Measurements from ENCODE around the gene ATP2C2.
A peak's percentile ranks its signal among the peaks of the same experiment; 100 is the strongest.

ATP2C2 gene

DNA sequence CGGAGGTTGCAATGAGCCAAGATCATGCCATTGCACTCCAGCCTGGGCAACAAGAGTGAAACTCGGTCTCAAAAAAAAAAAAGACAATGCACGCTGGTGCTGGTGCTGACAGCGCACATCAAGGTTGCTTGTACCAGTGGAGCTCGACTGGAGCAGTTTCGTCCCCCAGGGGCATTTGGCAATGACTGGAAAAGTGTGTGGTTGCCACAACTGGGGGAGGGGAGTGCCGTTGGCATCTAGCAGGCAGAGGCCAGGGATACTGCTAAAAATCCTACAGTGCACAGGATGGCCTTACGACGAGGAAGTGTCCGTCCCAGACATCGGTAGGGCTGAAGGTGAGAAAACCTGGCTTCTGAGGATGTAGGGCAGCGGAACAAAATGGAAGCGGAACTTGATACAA, 133.7 kb downstream of the ATP2C2 start:
- no peak overlapping the region for H2AFZ ChIP-seq (ENCODE audit: low read length)
- H3F3A ChIP-seq (ENCODE audit: low read depth): no peaks in the 10 kb centered on the region
- no peaks in the 10 kb centered on the region for H3K9me3 ChIP-seq (ENCODE audit: insufficient read depth, low read depth, low read length)
- no peak overlapping the region for H3K9ac ChIP-seq (ENCODE audit: low read depth, low read length, poor library complexity, severe bottlenecking)
- peaks cover 17% of the 10 kb centered on the region for H3K4me1 ChIP-seq (ENCODE audit: insufficient read depth, low read length, poor library complexity, severe bottlenecking)
- no peaks in the 10 kb centered on the region for H3K79me2 ChIP-seq (ENCODE audit: insufficient read depth, low read length)
- TF ChIP-seq CTCF (conservative IDR thresholded peaks at IDR 0.05; ENCODE audit: low read length) (no peak), EZH2phosphoT487 (IDR thresholded peaks at IDR 0.05; ENCODE audit: borderline replicate concordance) (no peak)
- no peaks in the 10 kb centered on the region for H4K20me1 ChIP-seq (ENCODE audit: insufficient read depth, low read length, poor library complexity, severe bottlenecking)
- no peaks in the 10 kb centered on the region for H3K27me3 ChIP-seq (ENCODE audit: insufficient read depth, low read length, poor library complexity, severe bottlenecking)
- H3K4me3 ChIP-seq (ENCODE audit: low read length, poor library complexity, severe bottlenecking): no peak overlapping the region
- H3K9me2 ChIP-seq (replicated peaks; ENCODE audit: low read depth, low read length): no peaks in the 10 kb centered on the region
- no peaks in the 10 kb centered on the region for H3K36me3 ChIP-seq (ENCODE audit: insufficient read depth, low read length)
- H3K4me2 ChIP-seq (ENCODE audit: low read depth, low read length, poor library complexity, severe bottlenecking): no peak overlapping the region

DNA sequence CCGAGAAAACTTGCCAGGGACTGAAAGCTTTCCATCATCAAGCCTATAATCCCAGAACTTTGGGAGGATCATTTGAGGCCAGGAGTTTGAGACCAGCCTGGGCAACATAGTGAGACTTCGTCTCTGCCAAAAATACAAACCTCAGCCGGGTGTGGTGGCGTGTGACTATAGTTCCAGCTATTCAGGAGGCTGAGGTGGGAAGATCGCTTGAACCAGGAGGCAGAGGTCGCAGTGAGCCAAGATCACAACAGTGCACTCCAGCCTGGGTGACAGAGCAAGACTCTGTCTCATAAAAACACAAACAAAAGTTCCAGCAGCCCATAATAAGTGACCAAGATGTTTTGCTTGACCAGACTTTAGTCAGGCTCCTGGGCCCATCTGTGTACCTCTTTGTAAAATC, 134.2 kb downstream of the ATP2C2 start:
- Histone ChIP-seq H3F3A (ENCODE audit: low read depth) (no peaks in the 10 kb centered on the region), H3K9me2 (replicated peaks; ENCODE audit: low read depth, low read length) (no peaks in the 10 kb centered on the region), H4K20me1 (ENCODE audit: insufficient read depth, low read length, poor library complexity, severe bottlenecking) (no peaks in the 10 kb centered on the region), H3K4me2 (ENCODE audit: low read depth, low read length, poor library complexity, severe bottlenecking) (no peak overlapping the region), H3K79me2 (ENCODE audit: insufficient read depth, low read length) (no peaks in the 10 kb centered on the region), H2AFZ (ENCODE audit: low read length) (no peak overlapping the region), H3K9me3 (ENCODE audit: insufficient read depth, low read depth, low read length) (no peaks in the 10 kb centered on the region), H3K4me1 (ENCODE audit: insufficient read depth, low read length, poor library complexity, severe bottlenecking) (peaks cover 17% of the 10 kb centered on the region), H3K9ac (ENCODE audit: low read depth, low read length, poor library complexity, severe bottlenecking) (peak overlapping the region; percentile 67), H3K4me3 (ENCODE audit: low read length, poor library complexity, severe bottlenecking) (no peak overlapping the region), H3K36me3 (ENCODE audit: insufficient read depth, low read length) (no peaks in the 10 kb centered on the region), H3K27me3 (ENCODE audit: insufficient read depth, low read length, poor library complexity, severe bottlenecking) (no peaks in the 10 kb centered on the region)
- TF ChIP-seq EZH2phosphoT487 (IDR thresholded peaks at IDR 0.05; ENCODE audit: borderline replicate concordance) (no peak), CTCF (conservative IDR thresholded peaks at IDR 0.05; ENCODE audit: low read length) (no peak)

GRCh38 chr16:84503751-84504395, 135.5 kb downstream of the ATP2C2 start:
- peak overlapping the region; percentile 78 for H3K4me2 ChIP-seq (ENCODE audit: low read depth, low read length, poor library complexity, severe bottlenecking)
- TF ChIP-seq CTCF (conservative IDR thresholded peaks at IDR 0.05; ENCODE audit: low read length) (no peak), EZH2phosphoT487 (IDR thresholded peaks at IDR 0.05; ENCODE audit: borderline replicate concordance) (no peak)
- no peaks in the 10 kb centered on the region for H3K9me2 ChIP-seq (replicated peaks; ENCODE audit: low read depth, low read length)
- no peaks in the 10 kb centered on the region for H4K20me1 ChIP-seq (ENCODE audit: insufficient read depth, low read length, poor library complexity, severe bottlenecking)
- H3K4me1 ChIP-seq (ENCODE audit: insufficient read depth, low read length, poor library complexity, severe bottlenecking): peaks cover 17% of the 10 kb centered on the region
- no peaks in the 10 kb centered on the region for H3F3A ChIP-seq (ENCODE audit: low read depth)
- H3K4me3 ChIP-seq (ENCODE audit: low read length, poor library complexity, severe bottlenecking): peak overlapping the region; percentile 79
- H3K36me3 ChIP-seq (ENCODE audit: insufficient read depth, low read length): no peaks in the 10 kb centered on the region
- no peaks in the 10 kb centered on the region for H3K9me3 ChIP-seq (ENCODE audit: insufficient read depth, low read depth, low read length)
- H3K9ac ChIP-seq (ENCODE audit: low read depth, low read length, poor library complexity, severe bottlenecking): peak overlapping the region; percentile 67
- no peaks in the 10 kb centered on the region for H3K27me3 ChIP-seq (ENCODE audit: insufficient read depth, low read length, poor library complexity, severe bottlenecking)
- no peaks in the 10 kb centered on the region for H3K79me2 ChIP-seq (ENCODE audit: insufficient read depth, low read length)
- peak overlapping the region; percentile 89 for H2AFZ ChIP-seq (ENCODE audit: low read length)

Measured in Loucy (cell line).